Naive thymus-derived CD4-positive, alpha-beta T cell (primary cell): Measurements from ENCODE around the gene TBX4. TPM values are rescaled to one million over a fixed set of nuclear protein-coding genes. Genes with fewer than 3 reads are reported as not detected.
"Not testable (repeated sequence)": the region's sequence is repeated elsewhere in the genome, so short reads cannot be mapped to it uniquely, and the experiment has no call there.

ENCODE experiments used
- ATAC-seq: fragments of 150-1000 bp; cut with Tn5 transposase; 2 replicates; pipeline ENCODE4 v1.10.0; 2021; ENCODE audit warnings: mild to moderate bottlenecking, moderate library complexity
- CTCF ChIA-PET: fragments of 350-600 bp; sonication (Branson Sonifier 250); formaldehyde crosslinking; loops from one replicate; lab custom pipeline; 2021; ENCODE audit warnings: antibody characterized with exemption; lab: Charles Lee
- POLR2A ChIA-PET: fragments of 350-600 bp; sonication (Branson Sonifier 250); formaldehyde crosslinking; loops from one replicate; lab custom pipeline; 2021; ENCODE audit warnings: antibody characterized with exemption, inconsistent platforms; lab: Charles Lee
- DNase-seq, 9 donors: peaks; one replicate each; pipeline versions ENCODE4 v3.0.0 to v3.0.0-alpha.2; 2020 to 2022; ENCODE audit warnings: mixed read lengths in 1 of 9
- H3K27ac ChIP-seq: one replicate; pipeline ENCODE4 v1.7.0; 2013; ENCODE audit warnings: mild to moderate bottlenecking, low read depth, low read length, moderate library complexity
- H3K27me3 ChIP-seq, 2 donors: one replicate each; pipeline ENCODE4 v1.7.0; 2013; ENCODE audit warnings: low read length in 2 of 2, mild to moderate bottlenecking in 2 of 2, moderate library complexity in 2 of 2; ENCODE audit not compliant: control insufficient read depth in 2 of 2, insufficient read depth in 2 of 2
- H3K36me3 ChIP-seq, 3 experiments: 1 replicate in 2 of 3; 2 replicates in 1 of 3; pipeline ENCODE4 v1.7.0; 2013; ENCODE audit warnings: low read length in 3 of 3, mild to moderate bottlenecking in 3 of 3, moderate library complexity in 1 of 3; ENCODE audit not compliant: insufficient read depth in 3 of 3, control insufficient read depth in 2 of 3
- H3K4me1 ChIP-seq, 2 donors: one replicate each; pipeline ENCODE4 v1.7.0; 2013; ENCODE audit warnings: low read length in 2 of 2, mild to moderate bottlenecking in 2 of 2, moderate library complexity in 1 of 2; ENCODE audit not compliant: control insufficient read depth in 2 of 2, insufficient read depth in 2 of 2
- H3K4me3 ChIP-seq: 2 replicates; pipeline ENCODE4 v1.7.0; 2013; ENCODE audit warnings: mild to moderate bottlenecking, low read length
- H3K9me3 ChIP-seq, 3 experiments: 1 replicate in 2 of 3; 2 replicates in 1 of 3; pipeline ENCODE4 v1.7.0; 2013; ENCODE audit warnings: low read length in 3 of 3; ENCODE audit not compliant: control insufficient read depth in 2 of 3
- H3K27ac Mint-ChIP-seq, 9 donors: one replicate each; pipeline ENCODE4 v1.8.0; 2020 to 2022; ENCODE audit warnings: mixed read lengths in 9 of 9, mild to moderate bottlenecking in 8 of 9, moderate library complexity in 5 of 9, inconsistent platforms in 2 of 9
- H3K27me3 Mint-ChIP-seq, 5 donors: one replicate each; pipeline ENCODE4 v1.8.0; 2021 to 2022; ENCODE audit warnings: mixed read lengths in 5 of 5, mild to moderate bottlenecking in 1 of 5
- H3K36me3 Mint-ChIP-seq, 5 donors: one replicate each; pipeline ENCODE4 v1.8.0; 2020 to 2022; ENCODE audit warnings: mixed read lengths in 5 of 5, mild to moderate bottlenecking in 3 of 5, inconsistent platforms in 1 of 5
- H3K4me1 Mint-ChIP-seq, 7 donors: one replicate each; pipeline ENCODE4 v1.8.0; 2020 to 2022; ENCODE audit warnings: mixed read lengths in 7 of 7, mild to moderate bottlenecking in 3 of 7, inconsistent platforms in 1 of 7
- H3K4me3 Mint-ChIP-seq, 10 donors: one replicate each; pipeline ENCODE4 v1.8.0; 2020 to 2022; ENCODE audit warnings: mild to moderate bottlenecking in 10 of 10, mixed read lengths in 10 of 10, moderate library complexity in 6 of 10, inconsistent platforms in 2 of 10
- H3K9me3 Mint-ChIP-seq, 11 donors: one replicate each; pipeline ENCODE4 v1.8.0; 2020 to 2022; ENCODE audit warnings: mixed read lengths in 11 of 11, mild to moderate bottlenecking in 4 of 11, inconsistent platforms in 1 of 11, moderate library complexity in 1 of 11
- intact Hi-C, 2 donors: fragments of 100-400 bp; cut with micrococcal nuclease; formaldehyde crosslinking; loops; one replicate each; pipeline ENCODE4 v1.15.1; 2023
- polyA plus RNA-seq, 2 donors: library from polyadenylated mRNA; unstranded; fragments of 300-500 nt; fragmentation: Illumina TruSeq; gene quantifications; one replicate each; pipeline ENCODE4 v1.2.3, GENCODE V29; 2021
- total RNA-seq, 6 experiments: library from RNA in 5 of 6; stranded (reverse) in 5 of 6; gene quantifications; 1 replicate in 5 of 6; 2 replicates in 1 of 6; pipeline ENCODE4 v1.2.3 and lab custom pipeline; 2021 to 2026

The TBX4 gene
- total and polyA plus RNA-seq, 7 experiments from 2014 or later = not detected

DNA sequence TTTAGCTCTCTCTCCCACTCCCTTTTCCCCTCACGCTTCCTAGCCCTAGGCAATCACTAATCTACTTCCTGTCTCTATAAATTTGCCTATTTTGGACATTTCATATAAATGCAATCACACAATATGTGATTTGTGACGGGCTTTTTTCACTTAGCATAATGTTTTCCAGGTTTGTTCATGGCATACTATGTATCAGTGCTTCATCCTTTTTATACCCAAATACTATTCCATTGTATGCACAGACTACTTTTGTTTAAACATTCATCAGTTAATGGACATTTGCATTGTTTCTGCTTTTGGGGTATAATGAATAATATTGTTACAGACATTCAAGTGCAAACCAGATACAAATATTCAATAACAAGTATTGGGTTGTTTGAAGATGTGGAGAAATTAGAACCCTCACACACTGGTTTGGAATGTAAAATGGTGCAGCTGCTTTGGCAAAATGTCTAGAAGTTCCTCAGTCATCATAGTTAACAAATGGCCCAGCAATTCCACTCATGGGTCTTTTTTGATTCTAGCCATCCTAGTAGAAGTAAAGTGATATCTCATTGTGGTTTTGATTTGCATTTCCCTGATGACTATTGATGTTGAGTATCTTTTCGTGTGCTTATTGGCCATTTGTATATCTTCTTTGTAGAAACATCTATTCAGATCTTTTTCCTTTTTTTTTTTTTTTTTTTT, 67.7 kb downstream of the TBX4 start:
- no peak overlapping the region for H3K27ac Mint-ChIP-seq
- Histone ChIP-seq H3K4me1 (no peaks in the 10 kb centered on the region), H3K9me3 (no peaks in the 10 kb centered on the region), H3K27me3 (no peaks in the 10 kb centered on the region), H3K36me3 (no peaks in the 10 kb centered on the region), H3K27ac (no peak overlapping the region), H3K4me3 (no peak overlapping the region)
- H3K36me3 Mint-ChIP-seq = no peaks in the 10 kb centered on the region
- POLR2A ChIA-PET = no interaction called here
- CTCF ChIA-PET = no interaction called here
- DNase-seq (no peak), ATAC-seq (no peak)
- H3K4me3 Mint-ChIP-seq = no peak overlapping the region
- H3K4me1 Mint-ChIP-seq = no peaks in the 10 kb centered on the region
- H3K9me3 Mint-ChIP-seq = no peaks in the 10 kb centered on the region
- H3K27me3 Mint-ChIP-seq = peaks cover 20 to 45% (median 33%) of the 10 kb centered on the region in 5 donors
- intact Hi-C loops = no loop called here

GRCh38 chr17:61520897-61521296, 68.7 kb downstream of the TBX4 start:
- intact Hi-C loops = no loop called here
- no peak overlapping the region for H3K4me3 Mint-ChIP-seq
- peaks cover 29 to 50% (median 43%) of the 10 kb centered on the region in 5 donors for H3K27me3 Mint-ChIP-seq
- ATAC-seq (no peak), DNase-seq (no peak)
- H3K36me3 Mint-ChIP-seq = no peaks in the 10 kb centered on the region
- Histone ChIP-seq H3K36me3 (no peaks in the 10 kb centered on the region), H3K27me3 (no peaks in the 10 kb centered on the region), H3K27ac (no peak overlapping the region), H3K9me3 (no peaks in the 10 kb centered on the region), H3K4me3 (no peak overlapping the region), H3K4me1 (no peaks in the 10 kb centered on the region)
- no peaks in the 10 kb centered on the region for H3K9me3 Mint-ChIP-seq
- no peaks in the 10 kb centered on the region for H3K4me1 Mint-ChIP-seq
- CTCF ChIA-PET = no interaction called here
- no peak overlapping the region for H3K27ac Mint-ChIP-seq
- POLR2A ChIA-PET = no interaction called here

GRCh38 chr17:61522088-61522487, 69.9 kb downstream of the TBX4 start:
- no peaks in the 10 kb centered on the region for H3K36me3 ChIP-seq
- H3K4me3 Mint-ChIP-seq = no peak overlapping the region
- no peaks in the 10 kb centered on the region for H3K9me3 Mint-ChIP-seq
- no peaks in the 10 kb centered on the region for H3K27me3 ChIP-seq
- ChIA-PET POLR2A (no interaction called here), CTCF (interaction anchor here (0.6 kb wide), 1 partner anchor 512 kb away, joined by 3 read pairs; no protein-coding TSS in a partner anchor)
- no peak for ATAC-seq
- DNase-seq = no peak
- no peak overlapping the region for H3K27ac ChIP-seq
- H3K36me3 Mint-ChIP-seq = no peaks in the 10 kb centered on the region
- no peaks in the 10 kb centered on the region for H3K4me1 Mint-ChIP-seq
- no peaks in the 10 kb centered on the region for H3K4me1 ChIP-seq
- no peak overlapping the region for H3K27ac Mint-ChIP-seq
- H3K27me3 Mint-ChIP-seq = peaks cover 36 to 52% (median 50%) of the 10 kb centered on the region in 5 donors
- H3K4me3 ChIP-seq = no peak overlapping the region
- no peaks in the 10 kb centered on the region for H3K9me3 ChIP-seq
- intact Hi-C loops = no loop called here

DNA sequence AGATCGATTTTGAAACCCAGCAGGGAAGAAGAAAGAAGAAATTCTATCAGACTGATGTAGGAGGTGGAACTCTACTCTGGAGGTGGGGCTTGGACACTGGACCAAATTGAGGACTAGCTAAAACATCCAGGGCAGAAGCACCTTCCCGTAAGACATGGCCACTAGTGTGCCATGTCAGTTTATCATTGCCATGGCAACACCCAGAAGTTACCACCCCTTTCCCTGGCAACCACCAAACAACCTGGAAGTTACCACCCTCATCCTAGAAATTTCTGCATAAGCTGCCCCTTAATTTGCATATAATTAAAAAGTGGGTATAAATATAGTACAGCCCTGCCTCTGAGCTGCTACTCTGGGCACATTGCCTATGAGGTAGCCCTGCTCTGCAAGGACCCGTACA, 72.1 kb downstream of the TBX4 start:
- peaks cover 31 to 55% (median 43%) of the 10 kb centered on the region in 5 donors for H3K27me3 Mint-ChIP-seq
- no peak overlapping the region for H3K4me3 ChIP-seq
- H3K4me3 Mint-ChIP-seq = no peak overlapping the region
- DNase-seq (no peak), ATAC-seq (no peak)
- no peaks in the 10 kb centered on the region for H3K9me3 Mint-ChIP-seq
- no peaks in the 10 kb centered on the region for H3K36me3 ChIP-seq
- no peaks in the 10 kb centered on the region for H3K27me3 ChIP-seq
- ChIA-PET POLR2A (no interaction called here), CTCF (no interaction called here)
- H3K27ac ChIP-seq = no peak overlapping the region
- no peaks in the 10 kb centered on the region for H3K9me3 ChIP-seq
- H3K27ac Mint-ChIP-seq = no peak overlapping the region
- no peaks in the 10 kb centered on the region for H3K4me1 Mint-ChIP-seq
- intact Hi-C loops = no loop called here
- no peaks in the 10 kb centered on the region for H3K36me3 Mint-ChIP-seq
- H3K4me1 ChIP-seq = no peaks in the 10 kb centered on the region

DNA sequence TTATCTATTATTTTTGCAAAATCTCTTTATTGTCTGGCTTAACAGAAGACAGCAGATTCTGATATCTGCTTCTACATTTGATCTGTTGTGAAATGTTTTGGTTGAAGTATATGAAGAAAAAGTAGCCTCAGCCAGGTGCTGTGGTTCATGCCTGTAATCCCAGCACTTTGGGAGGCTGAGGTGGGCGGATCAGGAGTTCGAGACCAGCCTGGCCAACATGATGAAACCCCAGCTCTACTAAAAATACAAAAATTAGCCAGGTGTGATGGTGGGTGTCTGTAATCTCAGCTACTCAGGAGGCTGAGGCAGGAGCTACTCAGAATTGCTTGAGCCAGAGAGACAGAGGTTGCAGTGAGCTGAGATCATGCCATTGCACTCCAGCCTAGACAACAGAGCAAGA, 75.2 kb downstream of the TBX4 start:
- H3K4me3 ChIP-seq, H3K9me3 ChIP-seq, H3K4me3 Mint-ChIP-seq, H3K4me1 ChIP-seq, H3K9me3 Mint-ChIP-seq, POLR2A ChIA-PET, H3K4me1 Mint-ChIP-seq, H3K36me3 ChIP-seq, ATAC-seq, H3K27ac Mint-ChIP-seq, H3K27ac ChIP-seq, intact Hi-C loops, H3K27me3 ChIP-seq, H3K36me3 Mint-ChIP-seq, DNase-seq, CTCF ChIA-PET: not testable (repeated sequence)
- H3K27me3 Mint-ChIP-seq = peaks cover 36 to 53% (median 42%) of the 10 kb centered on the region in 5 donors

- Mint-ChIP-seq H3K27me3 (peaks cover 35 to 49% (median 42%) of the 10 kb centered on the region in 5 donors), H3K9me3 (no peaks in the 10 kb centered on the region), H3K36me3 (no peaks in the 10 kb centered on the region), H3K27ac (no peak overlapping the region), H3K4me3 (no peak overlapping the region), H3K4me1 (no peaks in the 10 kb centered on the region)
- Histone ChIP-seq H3K4me3 (no peak overlapping the region), H3K9me3 (no peaks in the 10 kb centered on the region), H3K27ac (no peak overlapping the region), H3K36me3 (no peaks in the 10 kb centered on the region), H3K4me1 (no peaks in the 10 kb centered on the region), H3K27me3 (no peaks in the 10 kb centered on the region)
- DNase-seq (no peak), ATAC-seq (no peak)
- intact Hi-C loops = no loop called here
- POLR2A ChIA-PET = no interaction called here
- CTCF ChIA-PET = no interaction called here
These were observed 75.9 kb downstream of the TBX4 start for GRCh38 chr17:61528171-61528570.

GRCh38 chr17:61531223-61531622, 79.0 kb downstream of the TBX4 start:
- Histone ChIP-seq H3K4me3 (no peak overlapping the region), H3K27ac (no peak overlapping the region), H3K27me3 (no peaks in the 10 kb centered on the region), H3K4me1 (no peaks in the 10 kb centered on the region), H3K9me3 (no peaks in the 10 kb centered on the region), H3K36me3 (no peaks in the 10 kb centered on the region)
- POLR2A ChIA-PET = no interaction called here
- Mint-ChIP-seq H3K9me3 (no peaks in the 10 kb centered on the region), H3K4me3 (no peak overlapping the region), H3K4me1 (no peaks in the 10 kb centered on the region), H3K27me3 (peaks cover 14 to 27% (median 20%) of the 10 kb centered on the region in 5 donors), H3K27ac (no peak overlapping the region), H3K36me3 (no peaks in the 10 kb centered on the region)
- intact Hi-C loops = no loop called here
- CTCF ChIA-PET = no interaction called here
- DNase-seq = no peak
- ATAC-seq = no peak
